GM19238 (cell line): ENCODE results near the gene C5orf24.
"Not testable (repeated sequence)": the region's sequence is repeated elsewhere in the genome, so short reads cannot be mapped to it uniquely, and the experiment has no call there.

Experiments used
- DNase-seq: peaks from one replicate; pipeline ENCODE4 v3.0.0; 2011; ENCODE audit warnings: low spot score; ENCODE audit not compliant: insufficient read length

Gene C5orf24

DNA sequence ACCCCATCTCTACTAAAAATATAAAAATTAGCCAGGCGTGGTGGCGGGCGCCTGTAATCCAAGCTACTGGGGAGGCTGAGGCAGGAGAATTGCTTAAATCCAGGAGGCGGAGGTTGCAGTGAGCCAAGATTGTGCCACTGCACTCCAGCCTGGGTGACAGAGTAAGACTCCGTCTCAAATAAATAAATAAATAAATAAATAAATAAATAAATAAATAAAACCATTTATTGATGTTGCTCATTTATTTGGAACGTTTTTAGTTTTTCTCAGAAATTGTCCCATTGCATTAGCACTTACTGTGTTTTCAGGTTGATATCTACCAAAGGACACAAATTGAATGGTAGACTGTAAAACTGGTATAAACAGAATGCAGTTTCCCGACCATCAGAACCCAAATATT, 10.7 kb downstream of the C5orf24 start:
- DNase-seq, result not testable (repeated sequence)

DNA sequence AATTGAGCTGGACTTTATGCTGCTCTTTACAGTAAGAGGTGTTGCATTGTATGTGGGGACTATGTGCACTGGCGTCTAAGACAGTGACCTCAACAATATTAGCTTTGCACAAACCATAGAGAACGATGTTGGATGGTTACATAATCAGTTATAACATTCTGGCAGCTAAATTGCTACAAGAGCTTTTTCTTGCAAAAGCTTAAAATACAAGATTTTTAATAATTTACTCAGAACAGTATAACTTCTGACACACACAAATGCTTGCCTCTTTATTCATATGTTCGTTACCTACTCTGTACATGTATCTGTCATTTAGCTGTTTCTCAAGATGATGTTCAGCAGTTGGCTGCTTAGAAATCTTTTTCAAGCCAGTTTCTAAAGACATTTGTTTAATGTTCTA, 11.6 kb downstream of the C5orf24 start:
- DNase-seq, result no peak

DNA sequence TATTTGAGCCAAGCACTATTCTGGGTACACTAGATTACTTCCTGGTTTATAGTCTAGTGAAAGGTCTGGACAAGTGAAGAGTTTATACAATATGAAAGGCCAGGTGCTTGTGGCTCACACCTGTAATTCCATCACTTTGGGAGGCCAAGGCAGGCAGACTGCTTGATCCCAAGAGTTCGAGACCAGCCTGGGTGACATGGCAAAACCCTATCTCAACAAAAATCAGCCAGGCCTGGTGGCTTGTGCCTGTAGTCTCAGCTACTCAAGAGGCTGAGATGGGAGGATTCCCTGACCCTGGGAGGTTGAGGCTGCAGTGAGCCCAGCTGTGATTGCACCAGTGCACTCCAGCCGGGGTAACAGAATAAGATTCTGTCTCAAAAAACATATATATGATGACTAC, 18.9 kb downstream of the C5orf24 start:
- no peak for DNase-seq

DNA sequence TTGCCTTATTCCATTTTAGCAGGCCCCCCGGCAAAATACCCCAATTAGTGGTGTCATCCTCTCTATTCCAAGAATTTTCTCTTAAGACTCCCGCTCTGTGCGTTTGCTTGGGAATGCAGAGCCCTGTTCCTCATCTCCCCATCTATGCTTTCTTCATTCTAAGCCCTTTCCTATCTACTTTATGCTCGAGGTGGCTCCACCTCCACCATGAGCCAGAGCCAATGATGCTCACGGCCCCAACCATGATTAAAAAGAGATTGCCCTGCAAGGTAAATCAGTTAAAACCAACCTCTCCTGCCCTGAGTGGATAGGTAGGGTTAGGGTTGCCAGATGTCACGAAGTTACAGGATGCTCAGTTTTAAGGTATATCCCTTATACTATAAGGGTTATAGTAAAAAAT, 27.7 kb downstream of the C5orf24 start:
- no peak for DNase-seq

DNA sequence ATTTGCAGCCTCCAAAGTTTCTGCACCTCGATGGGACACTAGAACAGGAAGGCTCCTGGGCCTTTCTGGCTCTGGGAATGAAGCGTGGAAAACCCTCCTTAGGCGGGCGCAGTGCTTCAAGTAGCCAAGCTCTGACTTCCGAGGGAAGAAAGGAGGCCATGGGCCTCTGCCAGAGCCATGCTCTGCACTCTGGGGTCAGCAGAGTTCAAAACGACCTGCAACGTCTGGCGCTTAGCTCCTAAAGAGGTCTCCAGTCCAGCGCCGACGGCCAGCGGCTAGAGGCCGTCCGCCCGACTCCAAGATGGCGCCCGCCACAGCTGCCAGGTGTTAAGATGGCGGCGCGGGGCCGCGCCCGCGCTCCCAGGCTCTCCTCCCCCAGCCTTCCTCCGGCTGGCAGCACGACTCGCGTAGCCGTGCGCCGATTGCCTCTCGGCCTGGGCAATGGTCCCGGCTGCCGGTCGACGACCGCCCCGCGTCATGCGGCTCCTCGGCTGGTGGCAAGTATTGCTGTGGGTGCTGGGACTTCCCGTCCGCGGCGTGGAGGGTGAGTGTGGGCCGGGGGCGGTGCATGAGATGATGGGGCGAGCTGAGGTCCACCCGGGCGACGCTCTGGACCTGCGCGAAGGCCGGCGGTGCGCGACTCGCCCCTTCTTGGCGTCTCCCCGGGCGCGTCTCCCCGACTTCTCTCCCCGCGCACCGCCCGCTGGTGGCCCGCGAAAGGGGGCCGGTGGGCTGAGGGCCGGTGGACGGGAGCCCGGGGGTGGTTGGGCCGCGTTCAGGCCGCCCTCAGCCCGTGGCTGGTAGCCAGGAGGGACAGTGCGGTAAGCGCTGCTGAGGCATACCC, 28.4 kb downstream of the C5orf24 start, which contains the start of gene TXNDC15:
TXNDC15 (plus strand) TSS at position 385 of the 844 bp plus-strand sequence; CDS start at position 442, 57 bp downstream.
- peak; percentile 81 for DNase-seq

DNA sequence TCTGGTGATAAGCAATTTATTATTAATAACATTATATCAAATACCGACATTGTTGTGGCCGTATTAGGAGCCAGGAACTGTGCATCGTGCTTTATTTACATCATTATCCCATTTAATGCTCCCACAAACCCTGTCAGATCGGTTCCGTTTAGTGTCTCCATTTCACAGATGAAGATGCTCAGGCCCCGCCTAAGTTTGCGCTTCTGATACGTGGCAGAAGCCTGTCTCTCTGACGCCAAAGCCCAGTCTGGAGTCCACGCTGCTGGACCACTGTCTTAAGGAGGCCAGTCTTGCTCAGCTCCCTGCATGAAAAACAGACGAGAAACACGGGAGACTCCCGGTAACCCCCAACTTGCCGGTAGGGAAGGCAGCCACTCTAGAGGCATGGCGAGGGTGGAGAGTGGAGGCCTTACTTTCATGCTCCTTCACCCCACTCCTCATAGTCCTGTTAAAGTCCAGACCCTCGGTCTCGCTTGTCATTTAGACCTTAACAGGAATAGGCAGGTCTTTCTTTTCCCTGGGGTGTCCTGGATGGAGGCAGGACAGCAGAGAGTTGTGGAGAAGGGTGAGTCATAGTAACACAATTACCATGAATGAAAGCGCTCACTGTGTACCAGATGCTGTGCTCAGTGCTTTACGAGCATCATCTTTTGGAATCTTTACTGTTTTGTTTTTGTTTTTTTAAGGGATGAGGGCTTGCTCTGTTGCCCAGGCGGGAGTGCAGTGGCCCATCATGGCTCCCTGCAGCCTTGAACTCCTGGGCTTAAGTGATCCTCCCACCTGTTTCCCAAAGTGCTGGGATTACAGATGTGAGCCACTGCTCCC, 29.3 kb downstream of the C5orf24 start:
- DNase-seq, result peak; percentile 23

DNA sequence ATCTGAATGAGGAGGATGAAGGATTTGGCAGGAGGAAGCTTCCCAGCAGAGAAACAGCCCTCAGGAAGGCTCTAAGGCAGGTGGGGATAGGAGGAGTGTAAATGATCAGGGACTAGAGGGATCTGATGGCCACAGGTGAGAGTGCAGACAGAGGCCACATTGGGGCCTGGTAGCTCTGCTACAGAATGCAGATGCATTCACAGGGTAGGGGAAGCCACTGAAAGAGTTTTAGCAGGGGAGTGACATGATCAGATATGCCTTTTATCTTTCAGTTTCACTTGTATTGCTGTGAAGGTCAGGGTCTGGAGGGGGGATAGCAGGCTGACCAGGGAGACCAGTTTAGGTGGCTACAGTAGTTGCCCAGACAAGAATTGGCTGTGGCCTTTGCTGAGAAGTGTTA, 31.4 kb downstream of the C5orf24 start:
- peak; percentile 60 for DNase-seq

DNA sequence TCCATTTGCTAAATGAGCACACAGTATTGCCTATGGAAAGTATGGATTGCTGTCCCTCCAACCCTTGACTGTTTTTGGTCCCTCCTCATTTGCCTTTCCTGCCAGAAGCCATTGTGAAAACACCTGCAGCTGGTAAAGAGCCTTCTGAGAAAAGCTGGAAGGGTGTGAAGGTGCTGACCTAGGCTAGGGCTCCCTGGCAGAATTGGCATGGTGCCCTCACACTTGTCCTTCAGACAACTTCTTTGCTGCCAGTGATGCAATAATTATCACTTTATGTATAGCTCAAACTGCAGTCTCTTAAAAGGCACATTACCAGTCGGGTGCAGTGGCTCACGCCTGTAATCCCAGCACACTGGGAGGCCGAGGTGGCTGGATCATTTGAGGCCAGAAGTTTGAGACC, 32.6 kb downstream of the C5orf24 start:
- DNase-seq, result no peak

DNA sequence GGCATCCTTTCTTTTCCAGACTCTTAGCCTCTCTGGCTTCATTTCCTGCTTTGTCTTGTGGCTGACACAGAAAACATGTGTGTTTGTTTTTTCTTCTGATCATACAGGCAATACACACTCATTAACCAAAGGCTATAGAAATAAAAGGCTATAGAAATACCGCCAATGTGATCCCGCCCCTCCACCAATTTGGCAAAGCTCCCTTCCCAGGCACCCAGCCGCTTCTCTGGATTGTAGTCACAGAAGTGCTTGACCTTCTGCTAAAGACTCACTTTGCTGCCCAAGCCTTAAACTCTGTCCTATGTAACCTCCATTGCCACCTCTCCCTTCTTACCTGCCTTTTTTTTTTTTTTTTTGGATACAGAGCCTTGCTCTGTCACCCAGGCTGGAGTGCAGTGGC, 33.7 kb downstream of the C5orf24 start:
- no peak for DNase-seq

DNA sequence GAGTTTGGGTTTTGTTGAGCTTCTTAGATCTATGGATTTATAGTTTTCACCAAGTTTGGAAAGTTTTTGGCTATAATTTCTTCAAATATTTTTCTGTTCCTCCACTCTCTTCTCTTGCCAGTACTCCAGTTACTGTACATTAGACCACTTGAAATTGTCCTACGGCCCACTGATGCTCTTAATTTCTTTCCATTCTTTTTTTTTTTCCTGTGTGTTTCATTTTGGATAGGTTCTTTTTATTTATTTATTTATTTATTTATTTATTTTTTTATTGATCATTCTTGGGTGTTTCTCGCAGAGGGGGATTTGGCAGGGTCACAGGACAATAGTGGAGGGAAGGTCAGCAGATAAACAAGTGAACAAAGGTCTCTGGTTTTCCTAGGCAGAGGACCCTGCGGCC, 35.2 kb downstream of the C5orf24 start:
- DNase-seq, result not testable (repeated sequence)

DNA sequence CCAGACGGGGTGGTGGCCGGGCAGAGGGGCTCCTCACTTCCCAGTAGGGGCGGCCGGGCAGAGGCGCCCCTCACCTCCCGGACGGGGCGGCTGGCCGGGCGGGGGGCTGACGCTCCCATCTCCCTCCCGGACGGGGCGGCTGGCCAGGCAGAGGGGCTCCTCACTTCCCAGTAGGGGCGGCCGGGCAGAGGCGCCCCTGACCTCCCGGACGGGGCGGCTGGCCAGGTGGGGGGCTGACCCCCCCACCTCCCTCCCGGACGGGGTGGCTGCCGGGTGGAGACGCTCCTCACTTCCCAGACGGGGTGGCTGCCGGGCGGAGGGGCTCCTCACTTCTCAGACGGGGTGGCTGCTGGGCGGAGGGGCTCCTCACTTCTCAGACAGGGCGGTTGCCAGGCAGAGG, 35.9 kb downstream of the C5orf24 start:
- DNase-seq, result not testable (repeated sequence)

DNA sequence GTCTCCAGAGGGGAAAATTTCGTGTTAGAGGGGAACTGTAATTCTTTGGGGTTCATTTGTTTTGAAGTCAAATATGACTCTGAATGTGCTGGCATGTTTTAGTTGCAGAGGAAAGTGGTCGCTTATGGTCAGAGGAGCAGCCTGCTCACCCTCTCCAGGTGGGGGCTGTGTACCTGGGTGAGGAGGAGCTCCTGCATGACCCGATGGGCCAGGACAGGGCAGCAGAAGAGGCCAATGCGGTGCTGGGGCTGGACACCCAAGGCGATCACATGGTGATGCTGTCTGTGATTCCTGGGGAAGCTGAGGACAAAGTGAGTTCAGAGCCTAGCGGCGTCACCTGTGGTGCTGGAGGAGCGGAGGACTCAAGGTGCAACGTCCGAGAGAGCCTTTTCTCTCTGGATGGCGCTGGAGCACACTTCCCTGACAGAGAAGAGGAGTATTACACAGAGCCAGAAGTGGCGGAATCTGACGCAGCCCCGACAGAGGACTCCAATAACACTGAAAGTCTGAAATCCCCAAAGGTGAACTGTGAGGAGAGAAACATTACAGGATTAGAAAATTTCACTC, 41.9 kb downstream of the C5orf24 start:
- DNase-seq, result no peak

DNA sequence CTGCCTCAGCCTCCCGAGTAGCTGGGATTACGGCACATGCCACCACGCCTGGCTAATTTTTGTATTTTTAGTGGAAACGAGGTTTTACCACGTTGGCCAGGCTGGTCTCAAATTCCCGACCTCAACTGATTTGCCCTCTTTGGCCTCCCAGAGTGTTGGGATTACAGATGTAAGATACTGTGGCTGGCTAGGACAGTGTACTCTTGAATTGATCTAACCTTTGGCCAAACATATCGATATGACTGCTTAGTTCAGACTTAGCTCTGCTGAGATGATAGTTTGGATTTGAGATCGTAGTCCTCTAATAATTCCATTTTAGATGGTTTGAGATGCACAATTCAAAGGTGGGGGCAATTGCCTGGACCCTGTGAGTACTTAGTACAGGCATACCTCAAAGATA, 43.6 kb downstream of the C5orf24 start:
- DNase-seq, result no peak

DNA sequence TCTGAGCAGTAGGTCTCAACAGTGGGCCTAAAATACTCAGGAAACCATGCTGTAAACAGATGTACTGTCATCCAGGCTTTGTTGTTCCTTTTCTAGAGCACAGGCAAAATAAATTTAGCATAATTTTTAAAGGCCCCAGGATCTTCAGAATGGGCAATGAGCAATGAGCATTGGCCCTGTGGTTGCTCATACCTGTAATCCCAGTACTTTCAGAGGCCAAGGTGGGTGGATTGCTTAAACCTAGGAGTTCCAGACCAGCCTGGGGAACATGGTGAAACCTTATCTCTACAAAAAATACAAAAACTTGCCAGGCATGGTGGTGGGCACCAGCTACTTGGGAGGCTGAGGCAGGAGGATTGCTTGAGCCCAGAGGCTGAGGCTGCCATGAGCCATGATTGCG, 45.7 kb downstream of the C5orf24 start:
- DNase-seq, result no peak

DNA sequence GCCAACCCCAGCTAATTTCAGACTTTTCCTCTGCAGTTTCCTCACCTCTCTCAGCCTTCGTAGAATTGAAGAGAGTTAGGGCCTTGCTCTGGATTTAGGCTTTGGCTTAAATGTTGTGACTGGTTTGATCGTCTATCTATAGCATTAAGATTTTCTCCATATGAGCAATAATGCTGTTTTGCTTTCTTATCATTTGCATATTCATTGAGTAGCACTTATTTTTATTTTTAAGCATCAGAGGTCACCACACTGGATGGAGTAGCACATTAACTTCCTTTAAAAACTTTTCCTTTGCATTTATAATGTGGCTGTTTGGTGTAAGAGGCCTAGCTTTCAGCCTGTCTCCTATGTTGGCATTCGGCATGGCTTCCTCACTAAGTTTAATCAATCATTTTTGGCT, 46.5 kb downstream of the C5orf24 start:
- DNase-seq, result no peak

DNA sequence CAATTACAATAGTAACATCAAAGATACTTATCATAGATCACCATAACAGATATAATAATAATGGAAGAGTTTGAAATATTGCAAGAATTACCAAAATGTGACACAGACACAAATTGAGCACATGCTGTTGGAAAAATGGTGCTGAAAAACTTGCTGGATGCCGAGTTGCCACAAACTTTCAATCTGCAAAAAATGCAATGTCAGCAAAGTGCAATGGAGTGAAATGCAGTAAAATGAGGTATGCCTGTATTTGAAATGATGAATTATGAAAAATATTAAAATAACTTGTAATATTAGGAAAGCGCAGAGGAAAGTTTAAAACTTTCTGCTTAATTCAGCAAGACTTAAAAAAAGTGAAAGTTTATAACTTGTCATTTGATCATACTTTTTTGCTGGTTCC, 47.2 kb downstream of the C5orf24 start:
- DNase-seq, result no peak

DNA sequence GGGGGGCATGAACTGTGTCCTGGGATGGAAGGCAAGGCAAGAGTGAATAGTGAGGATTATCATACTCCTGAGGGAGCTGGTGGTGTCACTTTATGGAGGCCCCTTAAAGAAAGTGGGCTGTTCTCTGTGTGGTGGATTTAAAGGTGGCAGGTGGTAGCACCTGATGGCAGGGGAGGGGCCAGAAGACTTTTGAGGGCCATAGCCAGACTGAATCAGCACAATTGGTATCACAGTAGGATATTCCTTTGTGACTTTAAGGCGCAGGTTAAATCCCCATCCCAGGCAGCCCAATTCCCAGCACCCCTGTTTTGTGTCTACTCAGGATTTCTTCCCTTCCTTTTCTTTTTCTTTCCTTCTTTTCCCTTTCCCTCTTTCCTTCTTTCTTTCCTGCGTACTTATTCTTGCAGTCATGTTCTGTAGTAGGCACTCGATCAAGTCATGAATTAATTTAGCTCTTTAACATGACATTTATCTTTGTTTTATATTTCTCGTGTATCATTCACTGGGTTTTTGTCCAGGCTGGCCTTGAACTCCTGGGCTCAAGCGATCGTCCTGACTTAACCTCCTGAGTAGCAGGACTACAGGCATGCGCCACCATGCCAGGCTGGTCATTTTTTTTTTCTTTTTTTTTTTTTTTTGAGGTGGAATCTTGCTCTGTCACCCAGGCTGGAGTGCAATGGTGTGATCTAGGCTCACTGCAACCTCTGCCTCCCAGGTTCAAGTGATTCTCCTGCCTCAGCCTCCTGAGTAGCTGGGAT, 48.2 kb downstream of the C5orf24 start:
- no peak for DNase-seq

DNA sequence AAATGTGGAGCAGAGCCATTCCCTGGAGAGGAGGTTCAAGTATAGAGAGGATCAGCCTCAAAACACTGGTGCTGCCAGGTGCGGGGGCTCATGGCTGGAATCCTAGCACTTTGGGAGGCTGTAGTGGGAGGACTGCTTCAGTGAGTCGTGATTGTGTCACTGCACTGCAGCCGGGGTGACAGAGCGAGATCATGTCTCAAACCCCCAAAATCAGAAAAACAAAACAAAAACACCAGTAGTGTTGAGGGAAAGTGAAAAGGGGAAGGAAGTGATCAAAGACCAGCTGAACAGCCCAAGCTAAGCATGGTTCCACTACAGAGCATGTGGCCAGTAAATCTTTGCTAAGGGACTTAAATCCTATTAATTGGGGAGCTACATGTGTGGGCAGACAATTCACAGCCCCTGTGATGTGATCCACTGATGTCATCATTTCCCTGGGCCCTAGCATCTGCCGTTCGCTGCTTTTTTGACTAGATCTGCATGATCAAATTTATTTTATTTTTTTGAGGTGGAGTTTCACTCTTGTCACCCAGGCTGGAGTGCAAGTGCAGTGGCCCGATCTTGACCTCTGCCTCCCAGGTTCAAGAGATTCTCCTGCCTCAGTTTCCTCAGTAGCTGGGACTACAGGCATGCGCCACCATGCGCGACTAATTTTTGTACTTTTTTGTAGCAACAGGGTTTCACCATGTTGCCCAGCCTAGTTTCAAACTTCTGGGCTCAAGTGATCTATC, 56.5 kb downstream of the C5orf24 start:
- DNase-seq, result peak; percentile 19

DNA sequence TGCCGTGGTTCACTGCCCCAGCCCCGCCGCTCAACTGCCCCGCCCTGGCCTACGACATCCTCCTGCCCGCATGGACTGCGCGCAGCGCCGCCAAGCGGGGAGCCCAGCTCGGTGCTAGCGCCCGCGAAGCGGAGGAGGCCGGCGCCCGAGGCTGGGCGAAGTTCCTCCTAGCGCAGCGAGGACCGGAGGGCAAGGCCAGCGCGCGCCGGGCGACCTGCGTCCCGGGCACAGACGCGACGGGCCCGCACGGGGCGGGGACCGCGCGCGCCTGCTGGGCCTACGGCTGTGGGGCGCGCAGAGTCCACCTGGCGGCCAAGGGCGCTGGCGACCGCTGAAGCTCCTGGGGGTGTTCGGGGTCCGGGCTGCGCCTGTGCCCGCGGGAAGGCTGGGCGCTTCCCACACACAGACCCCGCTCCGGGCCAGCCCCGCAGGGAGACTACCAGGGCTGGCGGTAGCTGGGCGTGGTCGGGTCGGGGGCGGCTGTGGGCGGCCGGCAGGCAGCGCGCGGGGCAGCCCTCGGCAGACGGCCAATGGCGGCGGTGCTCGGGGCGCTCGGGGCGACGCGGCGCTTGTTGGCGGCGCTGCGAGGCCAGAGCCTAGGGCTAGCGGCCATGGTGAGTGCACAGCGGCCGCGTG, 59.0 kb downstream of the C5orf24 start, which contains the start of gene PCBD2:
PCBD2 (plus strand) TSS at position 522 of the 636 bp plus-strand sequence; CDS start at position 531, 9 bp downstream.
- peak; percentile 84 for DNase-seq
